Measurements from ENCODE around the gene AMZ1.

Gene AMZ1

GRCh38 chr7:2757361-2757903 lies 69.4 kb downstream of the AMZ1 start:
- DNase-seq: no peak

DNA sequence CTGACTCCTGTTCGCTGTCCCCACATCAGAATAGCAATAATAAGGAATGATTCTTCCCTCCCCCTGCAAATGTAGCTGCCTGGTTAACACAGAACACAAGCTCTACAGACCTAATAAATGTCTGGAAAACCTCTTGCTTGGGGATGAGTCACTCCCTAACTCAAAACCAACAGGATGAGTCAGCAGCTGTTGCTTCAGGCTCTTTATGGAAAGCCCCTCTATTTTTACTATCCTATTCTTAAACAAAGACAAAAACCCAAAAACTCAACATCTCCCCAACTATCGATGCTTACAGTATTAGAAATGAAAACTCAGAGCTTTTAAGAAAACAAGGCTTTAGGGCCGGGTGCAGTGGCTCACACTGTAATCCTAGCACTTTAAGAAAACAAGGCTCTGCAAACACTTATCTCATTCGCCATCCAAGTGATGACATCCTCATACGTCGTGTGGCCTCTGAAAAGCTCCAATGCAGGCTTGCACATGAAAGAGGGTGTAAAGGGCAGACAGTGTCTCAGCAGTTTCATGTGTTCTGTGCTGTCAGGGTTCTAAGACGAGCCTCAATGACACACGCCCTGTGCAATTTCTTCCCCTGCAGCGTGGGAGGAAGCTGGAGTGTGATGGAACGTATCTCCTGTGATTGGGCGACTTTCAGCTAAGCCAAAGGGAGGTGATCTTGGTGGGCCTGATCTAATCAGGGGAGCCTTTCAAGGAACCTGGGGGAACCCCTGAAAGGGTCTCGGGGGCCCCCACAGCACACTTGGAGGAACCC lies 70.1 kb downstream of the AMZ1 start:
- DNase-seq: peak; percentile 19

GRCh38 chr7:2758673-2759616 lies 70.9 kb downstream of the AMZ1 start:
- no peak for DNase-seq

DNA sequence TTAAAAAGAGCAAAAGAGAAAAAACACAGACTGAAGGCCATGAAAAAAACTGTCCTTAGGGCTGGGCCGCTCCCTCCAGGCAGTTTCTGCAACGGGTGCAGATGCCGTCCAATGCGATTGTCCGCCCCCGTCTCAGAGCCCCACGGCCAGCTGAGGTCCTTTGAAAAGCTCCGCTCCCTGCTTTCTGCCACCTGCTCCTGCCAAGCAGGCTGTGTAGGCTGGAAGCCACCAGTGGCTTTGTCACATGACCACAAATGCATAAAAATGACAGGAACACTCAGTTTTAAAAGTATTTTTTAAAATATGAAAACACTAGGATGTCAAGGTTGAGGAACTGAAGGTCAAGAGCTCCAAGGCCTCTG lies 71.7 kb downstream of the AMZ1 start:
- no peak for DNase-seq

DNA sequence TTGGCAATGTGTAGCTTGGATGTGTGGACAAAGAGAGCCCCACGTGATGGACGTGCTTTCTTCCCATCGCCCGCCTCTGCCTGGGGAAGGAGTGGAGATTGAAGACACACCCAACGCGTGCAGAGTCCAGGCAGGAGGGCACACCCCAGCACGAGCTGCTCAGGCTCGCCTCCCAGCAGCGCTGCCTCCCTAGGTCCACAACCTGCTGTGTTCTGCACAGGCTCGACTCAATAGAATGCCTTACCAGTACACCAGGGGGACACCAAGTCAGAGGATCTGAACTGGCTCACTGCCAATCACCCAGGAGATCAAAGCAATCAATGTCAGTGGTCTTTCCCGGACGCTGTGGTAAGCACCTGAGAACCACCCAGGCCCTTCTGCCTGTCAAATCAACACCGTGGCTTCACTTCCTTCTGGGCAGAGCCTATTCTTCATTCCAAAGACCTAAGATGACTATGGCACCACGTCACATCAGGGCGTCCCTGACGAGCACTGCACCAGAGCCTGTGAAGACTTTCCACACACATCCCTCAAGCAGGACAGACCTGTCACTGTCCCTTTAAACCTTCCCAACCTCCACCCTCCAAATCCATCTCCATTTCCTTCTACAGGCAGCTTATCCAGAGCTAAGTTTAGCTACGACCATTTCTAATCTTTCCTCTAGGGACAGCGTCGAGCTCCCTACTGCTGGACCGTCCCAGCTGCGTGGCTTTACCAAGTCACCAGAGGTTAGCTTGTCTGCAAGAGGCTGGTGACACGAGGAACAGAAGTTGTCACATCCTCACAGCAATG lies 72.3 kb downstream of the AMZ1 start:
- DNase-seq: no peak

- DNase-seq: no peak
Measured at GRCh38 chr7:2761131-2761624, 73.2 kb downstream of the AMZ1 start.

- DNase-seq: no peak
Measured at GRCh38 chr7:2761801-2762497, 73.9 kb downstream of the AMZ1 start.

GRCh38 chr7:2763597-2763996 lies 75.6 kb downstream of the AMZ1 start:
- DNase-seq: no peak

- no peak for DNase-seq
Measured at GRCh38 chr7:2764621-2765020, 76.6 kb downstream of the AMZ1 start.
